Suppressor macrophage (primary cell): ENCODE data around the gene CRYBG1.
A peak's percentile ranks its signal among the peaks of the same experiment; 100 is the strongest.
"Not testable (repeated sequence)": the region's sequence is repeated elsewhere in the genome, so short reads cannot be mapped to it uniquely, and the experiment has no call there.

ENCODE experiments used
- DNase-seq, 4 experiments: peaks; one replicate each; pipeline ENCODE4 v3.0.0-alpha.2; 2020 to 2022

Gene CRYBG1

GRCh38 chr6:106527117-106527516, 166.6 kb downstream of the CRYBG1 start:
- no peak for DNase-seq

GRCh38 chr6:106527979-106528378, 167.5 kb downstream of the CRYBG1 start:
- DNase-seq: peak in 1 of 4 experiments; percentile 47

- no peak for DNase-seq
Observed at GRCh38 chr6:106528521-106528920, 168.0 kb downstream of the CRYBG1 start.

GRCh38 chr6:106529438-106529837, 168.9 kb downstream of the CRYBG1 start:
- no peak for DNase-seq

GRCh38 chr6:106530026-106530425, 169.5 kb downstream of the CRYBG1 start:
- DNase-seq: no peak

GRCh38 chr6:106530502-106530901, 170.0 kb downstream of the CRYBG1 start:
- DNase-seq: no peak

- peak; percentile 33 to 66 (median 61) for DNase-seq
Observed at GRCh38 chr6:106533054-106533453, 172.5 kb downstream of the CRYBG1 start.

GRCh38 chr6:106534004-106534403, 173.5 kb downstream of the CRYBG1 start:
- DNase-seq: no peak

GRCh38 chr6:106534564-106534982, 174.1 kb downstream of the CRYBG1 start:
- no peak for DNase-seq

- no peak for DNase-seq
Observed at GRCh38 chr6:106535012-106535411, 174.5 kb downstream of the CRYBG1 start.

GRCh38 chr6:106536357-106536756, 175.8 kb downstream of the CRYBG1 start:
- DNase-seq: no peak

- DNase-seq: peak in 2 of 4 experiments; percentile 39 to 47
Observed at GRCh38 chr6:106536851-106537250, 176.3 kb downstream of the CRYBG1 start.

- DNase-seq: no peak
Observed at GRCh38 chr6:106537662-106538061, 177.1 kb downstream of the CRYBG1 start.

GRCh38 chr6:106538145-106538544, 177.6 kb downstream of the CRYBG1 start:
- peak; percentile 35 to 66 (median 55) for DNase-seq

GRCh38 chr6:106539936-106540335, 179.4 kb downstream of the CRYBG1 start:
- peak; percentile 49 to 78 (median 66) for DNase-seq

GRCh38 chr6:106540432-106540831, 179.9 kb downstream of the CRYBG1 start:
- DNase-seq: no peak

- DNase-seq: no peak
Observed at GRCh38 chr6:106540907-106541306, 180.4 kb downstream of the CRYBG1 start.

GRCh38 chr6:106546261-106546690, 185.8 kb downstream of the CRYBG1 start:
- no peak for DNase-seq

- peak; percentile 52 to 84 (median 70) for DNase-seq
Observed at GRCh38 chr6:106546691-106547414, 186.3 kb downstream of the CRYBG1 start.

- peak in 1 of 4 experiments; percentile 27 for DNase-seq
Observed at GRCh38 chr6:106547601-106548453, 187.3 kb downstream of the CRYBG1 start.

GRCh38 chr6:106548926-106549455, 188.5 kb downstream of the CRYBG1 start:
- not testable (repeated sequence) for DNase-seq

GRCh38 chr6:106549521-106549920, 189.0 kb downstream of the CRYBG1 start:
- DNase-seq: no peak

GRCh38 chr6:106551155-106551554, 190.6 kb downstream of the CRYBG1 start:
- no peak for DNase-seq
